ENCODE results near the gene SLC43A3.

The SLC43A3 gene

DNA sequence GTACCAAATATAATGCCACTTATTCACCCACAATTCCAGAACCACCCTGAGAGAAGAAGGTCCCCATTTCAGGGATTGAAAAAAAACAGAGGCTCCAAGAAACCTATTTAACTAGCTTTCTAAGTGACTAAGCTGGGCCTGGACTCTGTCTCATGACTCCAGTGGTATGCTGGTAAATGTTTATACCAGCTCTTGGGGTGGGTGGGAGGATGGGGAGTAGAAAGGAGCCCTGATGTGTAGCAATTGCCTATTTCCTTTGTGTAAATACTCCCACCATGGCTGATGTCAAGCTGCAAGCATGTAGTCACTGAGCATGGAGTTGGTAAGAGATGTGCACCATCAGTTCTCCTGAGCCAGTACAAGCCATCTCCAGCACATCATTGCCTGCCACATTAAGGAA lies 48.7 kb downstream of the SLC43A3 start:
- no peak for DNase-seq (ENCODE audit: low spot score)
- Histone ChIP-seq H3K9me3 (ENCODE audit: severe bottlenecking) (no peaks in the 10 kb centered on the region), H3K4me1 (ENCODE audit: insufficient read depth, poor library complexity, severe bottlenecking) (no peaks in the 10 kb centered on the region), H3K27ac (ENCODE audit: poor library complexity, severe bottlenecking) (no peak overlapping the region), H3K36me3 (ENCODE audit: low read depth) (no peaks in the 10 kb centered on the region), H3K27me3 (ENCODE audit: insufficient read depth, poor library complexity, severe bottlenecking) (no peaks in the 10 kb centered on the region), H3K4me3 (ENCODE audit: severe bottlenecking) (no peak overlapping the region)
- TF ChIP-seq, protein P1, sequence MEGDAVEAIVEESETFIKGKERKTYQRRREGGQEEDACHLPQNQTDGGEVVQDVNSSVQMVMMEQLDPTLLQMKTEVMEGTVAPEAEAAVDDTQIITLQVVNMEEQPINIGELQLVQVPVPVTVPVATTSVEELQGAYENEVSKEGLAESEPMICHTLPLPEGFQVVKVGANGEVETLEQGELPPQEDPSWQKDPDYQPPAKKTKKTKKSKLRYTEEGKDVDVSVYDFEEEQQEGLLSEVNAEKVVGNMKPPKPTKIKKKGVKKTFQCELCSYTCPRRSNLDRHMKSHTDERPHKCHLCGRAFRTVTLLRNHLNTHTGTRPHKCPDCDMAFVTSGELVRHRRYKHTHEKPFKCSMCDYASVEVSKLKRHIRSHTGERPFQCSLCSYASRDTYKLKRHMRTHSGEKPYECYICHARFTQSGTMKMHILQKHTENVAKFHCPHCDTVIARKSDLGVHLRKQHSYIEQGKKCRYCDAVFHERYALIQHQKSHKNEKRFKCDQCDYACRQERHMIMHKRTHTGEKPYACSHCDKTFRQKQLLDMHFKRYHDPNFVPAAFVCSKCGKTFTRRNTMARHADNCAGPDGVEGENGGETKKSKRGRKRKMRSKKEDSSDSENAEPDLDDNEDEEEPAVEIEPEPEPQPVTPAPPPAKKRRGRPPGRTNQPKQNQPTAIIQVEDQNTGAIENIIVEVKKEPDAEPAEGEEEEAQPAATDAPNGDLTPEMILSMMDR (IDR thresholded peaks at IDR 0.05; ENCODE audit: poor library complexity, severe bottlenecking): no peak
- ATAC-seq (ENCODE audit: low read depth): no peak

DNA sequence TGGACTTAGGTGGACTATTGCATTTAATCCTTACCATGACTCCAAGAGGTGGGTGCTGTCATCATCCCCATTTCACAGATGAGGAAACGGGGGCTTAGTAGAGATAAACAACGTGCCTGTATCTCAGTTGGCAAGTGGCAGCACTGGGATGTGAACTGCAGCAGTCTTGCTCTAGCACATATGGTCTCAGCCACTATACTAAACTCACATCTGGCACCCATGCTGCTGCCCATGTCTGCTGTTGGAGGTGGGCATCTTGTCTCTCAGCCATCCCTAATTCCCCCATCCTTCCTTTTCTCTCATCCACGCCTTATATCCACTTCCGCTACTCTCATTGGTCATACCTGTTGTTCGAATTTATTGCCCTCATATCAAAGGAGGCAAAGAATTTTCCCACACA lies 49.8 kb downstream of the SLC43A3 start:
- DNase-seq (ENCODE audit: low spot score): no peak
- H3K4me1 ChIP-seq (ENCODE audit: insufficient read depth, poor library complexity, severe bottlenecking): no peaks in the 10 kb centered on the region
- H3K27ac ChIP-seq (ENCODE audit: poor library complexity, severe bottlenecking): no peak overlapping the region
- H3K27me3 ChIP-seq (ENCODE audit: insufficient read depth, poor library complexity, severe bottlenecking): no peaks in the 10 kb centered on the region
- H3K4me3 ChIP-seq (ENCODE audit: severe bottlenecking): no peak overlapping the region
- no peak for ATAC-seq (ENCODE audit: low read depth)
- TF ChIP-seq, protein P1 (IDR thresholded peaks at IDR 0.05; ENCODE audit: poor library complexity, severe bottlenecking): no peak
- H3K36me3 ChIP-seq (ENCODE audit: low read depth): no peaks in the 10 kb centered on the region
- no peaks in the 10 kb centered on the region for H3K9me3 ChIP-seq (ENCODE audit: severe bottlenecking)

DNA sequence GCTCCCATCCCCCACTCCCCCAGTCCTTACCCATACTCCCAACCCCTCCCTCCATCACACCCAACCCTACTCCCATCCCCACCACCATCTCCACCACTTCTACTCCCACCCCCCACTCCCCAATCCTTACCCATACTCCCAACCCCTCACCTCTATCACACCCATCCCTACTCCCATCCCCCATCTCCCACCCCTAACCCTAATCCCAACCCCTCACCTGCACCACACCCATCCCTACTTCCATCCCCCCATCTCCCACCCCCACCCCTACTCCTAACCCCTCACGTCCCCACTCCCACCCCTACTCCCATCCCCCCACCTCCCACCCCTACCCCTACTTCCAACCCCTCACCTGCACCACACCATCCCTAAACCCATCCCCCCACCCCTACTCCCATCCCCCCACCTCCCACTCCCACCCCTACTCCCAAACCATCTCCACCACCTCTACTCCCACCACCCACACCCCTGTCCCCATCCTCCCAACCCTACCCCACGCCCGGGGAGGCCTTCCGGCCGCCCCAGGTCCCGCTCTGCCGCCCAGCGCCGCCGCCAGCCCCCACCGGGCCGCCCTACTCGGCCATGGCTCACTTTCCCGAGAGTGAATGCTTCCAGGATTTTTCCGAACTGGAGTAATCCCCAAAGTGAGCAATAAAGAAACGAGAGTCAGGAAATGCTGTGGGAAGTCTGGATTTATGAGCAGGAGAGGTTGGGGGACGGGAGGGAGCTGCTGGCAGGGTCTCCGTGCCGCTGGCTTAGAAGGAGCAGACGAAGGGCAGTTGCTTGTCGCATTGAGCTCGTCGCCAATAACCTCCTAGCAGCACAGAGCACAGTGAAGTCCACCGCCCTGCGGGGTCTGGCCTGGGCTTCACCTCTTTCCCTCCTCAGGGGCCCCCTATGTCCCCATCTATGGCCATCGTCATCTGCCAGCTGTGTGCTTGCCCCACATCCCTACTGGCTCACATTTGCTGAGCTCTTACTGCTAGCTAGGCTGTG lies 50.5 kb downstream of the SLC43A3 start:
- no peaks in the 10 kb centered on the region for H3K36me3 ChIP-seq (ENCODE audit: low read depth)
- no peaks in the 10 kb centered on the region for H3K27me3 ChIP-seq (ENCODE audit: insufficient read depth, poor library complexity, severe bottlenecking)
- TF ChIP-seq, protein P1 (IDR thresholded peaks at IDR 0.05; ENCODE audit: poor library complexity, severe bottlenecking): no peak
- DNase-seq (ENCODE audit: low spot score) (no peak), ATAC-seq (ENCODE audit: low read depth) (no peak)
- no peak overlapping the region for H3K4me3 ChIP-seq (ENCODE audit: severe bottlenecking)
- no peaks in the 10 kb centered on the region for H3K4me1 ChIP-seq (ENCODE audit: insufficient read depth, poor library complexity, severe bottlenecking)
- H3K9me3 ChIP-seq (ENCODE audit: severe bottlenecking): no peaks in the 10 kb centered on the region
- no peak overlapping the region for H3K27ac ChIP-seq (ENCODE audit: poor library complexity, severe bottlenecking)

DNA sequence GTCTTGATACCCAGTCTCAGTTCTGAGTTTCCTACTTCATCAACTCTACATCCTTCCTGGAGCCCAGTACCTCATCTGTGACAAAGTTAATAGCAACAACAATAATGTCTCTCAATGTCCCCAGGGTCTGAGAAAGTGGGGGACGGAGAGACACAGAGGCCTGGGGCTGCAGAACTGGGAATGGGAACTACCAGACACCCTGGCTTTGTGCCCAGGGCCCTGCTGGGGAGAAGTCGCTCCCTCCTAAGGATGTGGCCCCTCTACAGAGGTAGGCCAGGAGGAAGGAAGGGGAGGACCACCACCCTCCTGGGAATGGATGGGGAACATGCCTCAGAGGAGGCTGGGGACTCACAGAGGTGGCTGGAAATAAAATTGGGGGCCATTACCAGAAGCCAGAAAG lies 51.4 kb downstream of the SLC43A3 start:
- H3K9me3 ChIP-seq (ENCODE audit: severe bottlenecking): no peaks in the 10 kb centered on the region
- H3K27me3 ChIP-seq (ENCODE audit: insufficient read depth, poor library complexity, severe bottlenecking): no peaks in the 10 kb centered on the region
- ATAC-seq (ENCODE audit: low read depth) (no peak), DNase-seq (ENCODE audit: low spot score) (no peak)
- H3K4me1 ChIP-seq (ENCODE audit: insufficient read depth, poor library complexity, severe bottlenecking): no peaks in the 10 kb centered on the region
- TF ChIP-seq, protein P1 (IDR thresholded peaks at IDR 0.05; ENCODE audit: poor library complexity, severe bottlenecking): no peak
- H3K4me3 ChIP-seq (ENCODE audit: severe bottlenecking): no peak overlapping the region
- H3K36me3 ChIP-seq (ENCODE audit: low read depth): no peaks in the 10 kb centered on the region
- H3K27ac ChIP-seq (ENCODE audit: poor library complexity, severe bottlenecking): no peak overlapping the region

DNA sequence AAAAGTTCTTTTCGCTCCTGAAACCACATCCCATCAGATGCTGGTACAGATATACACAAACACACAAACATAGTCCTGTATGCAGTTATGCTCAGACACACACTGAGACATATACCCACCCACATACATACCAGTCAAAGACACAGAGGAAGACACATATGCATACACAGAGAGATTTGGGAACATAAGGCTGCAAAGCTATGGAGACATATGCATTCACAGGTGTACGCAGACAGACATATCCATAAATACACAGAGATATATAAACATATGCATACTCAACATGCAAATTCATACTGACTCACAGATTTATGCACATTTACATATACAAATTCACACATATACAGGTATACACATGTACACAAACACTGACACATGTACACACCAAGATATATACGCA lies 52.0 kb downstream of the SLC43A3 start:
- TF ChIP-seq, protein P1 (IDR thresholded peaks at IDR 0.05; ENCODE audit: poor library complexity, severe bottlenecking): no peak
- ATAC-seq (ENCODE audit: low read depth) (no peak), DNase-seq (ENCODE audit: low spot score) (no peak)
- peaks cover 4% of the 10 kb centered on the region for H3K4me1 ChIP-seq (ENCODE audit: insufficient read depth, poor library complexity, severe bottlenecking)
- H3K9me3 ChIP-seq (ENCODE audit: severe bottlenecking): no peaks in the 10 kb centered on the region
- H3K36me3 ChIP-seq (ENCODE audit: low read depth): no peaks in the 10 kb centered on the region
- H3K27me3 ChIP-seq (ENCODE audit: insufficient read depth, poor library complexity, severe bottlenecking): no peaks in the 10 kb centered on the region
- no peak overlapping the region for H3K27ac ChIP-seq (ENCODE audit: poor library complexity, severe bottlenecking)
- no peak overlapping the region for H3K4me3 ChIP-seq (ENCODE audit: severe bottlenecking)
